Stromal cell of bone marrow (primary cell): ENCODE results near the gene SLC49A3.
"Not testable (repeated sequence)": the region's sequence is repeated elsewhere in the genome, so short reads cannot be mapped to it uniquely, and the experiment has no call there.

ENCODE experiments used
- DNase-seq: peaks from one replicate; pipeline ENCODE4 v3.0.0-alpha.2; 2012; ENCODE audit warnings: low read depth

The SLC49A3 gene

GRCh38 chr4:681736-682451 is 7.1 kb downstream of the SLC49A3 start:
- no peak for DNase-seq

DNA sequence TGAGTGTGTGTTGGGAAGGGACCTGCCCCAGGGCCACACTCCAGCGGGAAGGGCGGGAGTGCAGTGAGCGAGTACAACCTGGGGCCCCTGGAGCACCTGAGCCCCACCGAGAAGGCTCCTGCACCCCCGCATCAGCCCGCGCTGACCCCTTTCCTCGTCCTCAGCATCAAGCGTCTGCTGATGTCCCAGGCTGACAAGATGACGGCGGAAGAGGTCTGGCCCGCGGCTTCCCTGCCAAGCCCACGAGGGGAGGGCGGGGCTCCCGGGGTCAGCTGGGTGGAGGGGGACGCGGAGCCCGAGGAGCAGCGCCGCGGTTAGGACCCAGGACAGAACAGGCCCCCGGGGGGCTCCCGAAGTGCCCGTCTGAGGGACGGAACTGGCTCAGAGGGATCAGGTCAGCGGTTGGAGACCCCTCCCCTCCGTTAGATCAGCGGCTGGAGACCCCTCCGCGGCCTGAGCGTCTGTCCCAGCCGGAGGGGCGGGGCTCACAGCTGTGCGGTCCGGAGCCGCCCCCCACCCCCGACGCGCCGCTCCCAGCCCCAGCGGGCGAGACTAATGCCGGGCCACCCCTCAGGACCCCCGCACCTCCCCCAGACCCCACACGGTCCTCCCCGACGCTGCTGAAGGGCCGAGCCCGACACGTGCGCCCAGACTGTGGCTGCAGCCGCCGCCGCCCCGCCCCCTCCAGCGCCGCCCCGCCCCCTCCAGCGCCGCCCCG is 7.9 kb downstream of the SLC49A3 start:
- no peak for DNase-seq

DNA sequence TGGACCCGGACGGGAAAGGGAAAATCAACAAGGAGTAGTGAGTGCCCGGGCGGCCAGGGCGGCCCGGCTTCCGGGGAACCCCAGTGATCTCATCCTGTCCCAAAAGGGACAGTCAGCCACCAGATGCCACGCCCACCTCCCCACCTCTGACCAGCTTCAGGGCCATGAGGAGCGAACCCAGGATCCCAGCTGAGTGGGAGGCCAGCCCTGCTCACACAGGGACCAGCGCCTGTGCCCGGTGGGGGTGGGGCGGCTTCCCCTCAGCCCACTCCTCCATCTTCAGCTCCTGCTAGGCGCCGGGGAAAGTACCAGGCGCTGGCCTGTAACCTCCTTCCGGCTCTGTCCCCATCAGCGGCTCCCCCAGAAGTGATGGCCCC is 8.4 kb downstream of the SLC49A3 start:
- DNase-seq = no peak

- DNase-seq = no peak
Observed at GRCh38 chr4:680091-680490, 8.9 kb downstream of the SLC49A3 start.

DNA sequence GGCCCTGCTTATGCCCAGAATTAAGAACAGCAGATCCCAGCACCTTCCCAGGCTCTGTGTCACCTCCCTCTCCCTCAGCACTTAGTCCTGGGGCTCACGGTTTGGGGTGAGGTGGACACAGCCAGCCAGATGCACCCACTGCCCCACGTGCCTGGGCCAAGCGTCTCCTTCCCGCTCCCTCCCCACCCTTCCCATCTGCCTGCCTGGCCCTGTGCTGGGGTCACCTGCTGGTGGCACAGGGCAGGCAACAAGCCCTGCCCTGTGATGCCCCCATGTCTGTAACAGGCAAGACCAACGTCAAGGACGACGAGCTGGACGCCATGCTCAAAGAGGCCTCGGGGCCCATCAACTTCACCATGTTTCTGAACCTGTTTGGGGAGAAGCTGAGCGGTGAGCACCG is 9.3 kb downstream of the SLC49A3 start:
- no peak for DNase-seq

- no peak for DNase-seq
Observed at GRCh38 chr4:679104-679481, 9.9 kb downstream of the SLC49A3 start.

DNA sequence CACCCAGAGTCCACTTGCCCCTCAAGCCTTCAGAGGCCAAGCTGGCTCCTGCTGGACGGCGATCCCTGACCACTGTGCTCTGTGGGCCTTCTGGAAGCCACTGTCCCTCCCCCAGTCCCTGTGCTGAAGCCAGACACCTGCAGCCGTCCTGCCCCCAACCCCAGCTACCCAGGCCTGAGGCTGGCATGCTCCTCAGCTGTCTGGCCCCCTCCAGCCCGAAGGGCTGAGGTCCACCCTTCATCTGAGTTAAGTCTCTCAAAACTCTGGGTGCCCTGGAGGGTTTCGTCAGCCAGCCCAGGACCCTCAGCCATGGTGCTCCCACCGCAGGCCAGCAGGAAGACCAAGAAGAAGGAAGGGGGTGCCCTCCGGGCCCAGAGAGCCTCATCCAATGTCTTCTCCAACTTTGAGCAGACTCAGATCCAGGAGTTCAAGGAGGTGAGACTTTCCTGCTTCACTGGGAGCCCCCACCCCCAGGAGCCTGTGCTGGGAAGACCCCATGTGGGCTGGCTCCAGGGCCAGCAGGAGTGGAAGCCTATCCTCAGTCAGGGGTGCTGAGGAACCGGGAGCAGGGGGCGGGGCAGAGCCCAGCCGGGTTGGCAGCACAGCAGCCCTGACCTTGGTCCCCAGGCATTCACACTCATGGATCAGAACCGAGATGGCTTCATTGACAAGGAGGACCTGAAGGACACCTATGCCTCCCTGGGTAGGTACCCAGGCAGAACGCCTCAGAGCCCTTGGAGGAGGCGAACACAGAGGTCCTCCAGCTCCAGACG is 10.4 kb downstream of the SLC49A3 start:
- DNase-seq = no peak

- no peak for DNase-seq
Observed at GRCh38 chr4:677431-678293, 11.3 kb downstream of the SLC49A3 start.

DNA sequence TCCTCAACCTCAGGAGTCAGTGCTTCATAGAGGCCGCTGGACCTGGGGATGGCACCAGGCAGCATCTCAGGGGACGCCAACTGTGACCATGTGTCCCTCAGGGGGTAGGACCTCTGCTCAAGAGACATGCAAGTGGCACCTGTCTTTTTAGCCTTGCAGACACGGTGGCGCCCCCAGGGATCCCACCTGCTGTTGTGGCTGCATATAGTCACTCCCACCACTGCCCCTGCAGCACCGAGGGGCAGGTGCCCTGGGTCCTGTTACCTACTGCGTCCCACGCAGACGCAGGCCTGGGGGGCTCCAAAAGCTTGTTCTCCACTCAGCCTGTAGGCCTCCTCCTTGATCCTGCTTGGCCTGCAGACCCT is 12.1 kb downstream of the SLC49A3 start:
- no peak for DNase-seq

- no peak for DNase-seq
Observed at GRCh38 chr4:675980-676870, 12.7 kb downstream of the SLC49A3 start.

DNA sequence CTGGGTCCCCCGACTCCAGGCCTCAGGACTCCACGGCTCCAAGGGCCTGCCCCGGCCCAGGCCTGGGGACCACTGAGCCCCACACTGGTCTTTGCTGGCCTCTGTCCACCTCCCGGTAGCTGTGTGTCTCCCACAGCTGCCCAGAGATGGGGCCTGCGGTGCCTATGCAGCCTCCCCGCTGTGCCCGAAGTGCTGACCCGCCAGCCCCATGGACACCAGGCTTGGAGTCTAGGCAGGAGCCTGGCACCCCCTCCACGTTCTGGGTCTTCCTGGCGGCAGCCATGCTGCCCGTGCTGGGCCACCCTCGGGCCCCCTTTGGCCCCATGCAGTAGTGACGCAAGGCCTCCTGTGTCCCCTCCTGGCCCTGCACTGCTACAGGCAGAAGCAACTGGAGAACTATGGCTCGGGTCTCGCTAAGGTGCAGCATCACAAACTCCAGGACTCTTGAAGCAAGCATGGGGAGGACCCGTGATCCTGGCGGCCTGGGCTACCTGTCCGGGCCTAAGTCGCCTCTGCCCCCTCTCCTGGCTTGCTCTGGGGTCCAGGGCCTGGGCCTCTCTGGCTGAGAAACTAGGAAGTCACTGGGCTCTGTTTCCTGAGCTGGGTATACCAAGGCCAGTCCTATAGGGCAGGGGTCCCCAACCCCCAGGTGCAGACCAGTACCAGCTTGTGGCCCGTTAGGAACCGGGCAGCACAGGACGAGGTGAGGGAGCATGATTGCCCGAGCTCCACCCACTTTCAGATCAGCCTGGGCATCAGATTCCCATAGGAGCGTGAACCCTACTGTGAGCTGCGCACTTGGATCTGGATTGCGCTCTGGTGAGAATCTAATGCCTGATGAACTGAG is 13.7 kb downstream of the SLC49A3 start:
- no peak for DNase-seq

GRCh38 chr4:674172-675035 is 14.5 kb downstream of the SLC49A3 start, which contains the start of the genes ATP5ME and MYL5:
Gene ATP5ME (minus strand): TSS chr4:674276. CDS start chr4:674247, 29 bp downstream.
Gene MYL5 (plus strand): TSS chr4:674542. CDS start chr4:678027, 3,485 bp downstream.
- peak; percentile 87 for DNase-seq

- DNase-seq = no peak
Observed at GRCh38 chr4:673349-674091, 15.4 kb downstream of the SLC49A3 start.

DNA sequence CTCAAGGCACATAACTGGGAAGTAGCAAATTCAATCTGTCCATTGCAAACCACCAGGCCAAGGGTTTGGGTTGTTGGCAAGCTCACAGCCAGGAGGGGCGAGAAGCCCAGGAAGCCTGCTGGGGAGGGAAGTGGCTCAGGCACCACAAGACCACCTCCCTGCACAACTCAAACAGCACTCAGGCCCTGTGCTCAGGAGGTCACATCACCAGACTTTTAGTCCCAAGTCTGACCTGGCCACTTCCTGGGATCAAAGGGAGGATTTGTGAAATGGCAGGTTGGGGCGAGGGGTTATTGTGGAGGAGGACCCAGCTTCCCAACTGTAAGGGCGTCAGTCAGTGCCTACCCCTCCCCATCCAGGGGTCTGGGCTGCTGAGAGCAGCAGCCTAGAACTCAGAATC is 17.2 kb downstream of the SLC49A3 start:
- DNase-seq = no peak

- DNase-seq = not testable (repeated sequence)
Observed at GRCh38 chr4:669806-670559, 19.0 kb downstream of the SLC49A3 start.

GRCh38 chr4:668219-668618 is 20.7 kb downstream of the SLC49A3 start:
- DNase-seq = not testable (repeated sequence)

DNA sequence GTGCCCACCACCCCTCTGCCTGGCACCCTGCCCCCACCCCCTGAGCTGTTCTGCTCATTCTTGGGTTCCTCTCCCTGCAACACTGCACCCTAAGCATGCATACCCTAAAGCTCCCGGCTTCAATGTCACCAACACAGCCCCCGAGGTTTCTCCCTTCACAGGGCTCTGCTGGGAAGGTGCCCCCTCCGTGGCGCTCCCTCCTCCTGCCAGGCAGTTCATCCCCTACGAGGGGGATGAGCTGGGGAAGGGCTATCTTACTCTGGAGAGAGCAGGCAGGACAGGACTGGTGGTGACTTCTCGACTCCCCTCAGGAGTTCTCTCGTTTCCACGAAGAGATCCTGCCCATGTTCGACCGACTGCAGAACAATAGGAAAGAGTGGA is 21.4 kb downstream of the SLC49A3 start:
- DNase-seq = no peak
